Activated naive CD8-positive, alpha-beta T cell treated with anti-CD3 and anti-CD28 coated beads, Interleukin-2, amount 10 ng/mL, durations not matched to agents 7 days and 5 days (primary cell): ENCODE measurements around the gene ADGRB3. TPM values are rescaled to one million over a fixed set of nuclear protein-coding genes. Genes with fewer than 3 reads are reported as not detected.

Experiments
- ATAC-seq: fragments of 150-1000 bp; cut with Tn5 transposase; one replicate; pipeline ENCODE4 v1.10.0; 2021; ENCODE audit warnings: low read depth, moderate library complexity
- POLR2A ChIA-PET: fragments of 350-600 bp; sonication (Branson Sonifier 250); formaldehyde crosslinking; loops from one replicate; lab custom pipeline; 2021; ENCODE audit warnings: antibody characterized with exemption; lab: Charles Lee
- DNase-seq: peaks from one replicate; pipeline ENCODE4 v3.0.0; 2021
- H3K27ac Mint-ChIP-seq: one replicate; pipeline ENCODE4 v1.8.0; 2022; ENCODE audit warnings: mild to moderate bottlenecking, mixed read lengths
- H3K27me3 Mint-ChIP-seq: one replicate; pipeline ENCODE4 v1.8.0; 2022; ENCODE audit warnings: mild to moderate bottlenecking, moderate library complexity, mixed read lengths
- H3K36me3 Mint-ChIP-seq: one replicate; pipeline ENCODE4 v1.8.0; 2021; ENCODE audit warnings: mild to moderate bottlenecking, mixed read lengths
- H3K4me1 Mint-ChIP-seq: one replicate; pipeline ENCODE4 v1.8.0; 2021; ENCODE audit warnings: mixed read lengths
- H3K4me3 Mint-ChIP-seq: one replicate; pipeline ENCODE4 v1.8.0; 2022; ENCODE audit warnings: mild to moderate bottlenecking, moderate library complexity, mixed read lengths
- H3K9me3 Mint-ChIP-seq: one replicate; pipeline ENCODE4 v1.8.0; 2021; ENCODE audit warnings: mixed read lengths
- total RNA-seq, 2 experiments: library from RNA; stranded (reverse); gene quantifications; one replicate each; pipeline ENCODE4 v1.2.3, GENCODE V29; 2021

Gene ADGRB3
- total RNA-seq, 2 experiments from 2014 or later, result not detected

GRCh38 chr6:69061066-69061465 is 426.0 kb downstream of the ADGRB3 start:
- POLR2A ChIA-PET, result no interaction called here

GRCh38 chr6:69063401-69063800 is 428.3 kb downstream of the ADGRB3 start:
- Mint-ChIP-seq H3K27me3 (no peaks in the 10 kb centered on the region), H3K27ac (no peak overlapping the region), H3K4me1 (no peaks in the 10 kb centered on the region), H3K9me3 (no peaks in the 10 kb centered on the region), H3K4me3 (no peak overlapping the region), H3K36me3 (no peaks in the 10 kb centered on the region)
- ATAC-seq (no peak), DNase-seq (no peak)
- POLR2A ChIA-PET, result no interaction called here

More at GRCh38 chr6:69061066-69061465, 426.0 kb downstream of the ADGRB3 start:
- Mint-ChIP-seq H3K27ac (no peak overlapping the region), H3K27me3 (no peaks in the 10 kb centered on the region), H3K4me1 (no peaks in the 10 kb centered on the region), H3K36me3 (no peaks in the 10 kb centered on the region), H3K9me3 (no peaks in the 10 kb centered on the region), H3K4me3 (no peak overlapping the region)
- no peak for DNase-seq
- no peak for ATAC-seq

GRCh38 chr6:69064226-69064625 is 429.1 kb downstream of the ADGRB3 start:
- no peak for DNase-seq
- Mint-ChIP-seq H3K9me3 (no peaks in the 10 kb centered on the region), H3K4me3 (no peak overlapping the region), H3K27me3 (no peaks in the 10 kb centered on the region), H3K36me3 (no peaks in the 10 kb centered on the region), H3K27ac (no peak overlapping the region), H3K4me1 (no peaks in the 10 kb centered on the region)
- POLR2A ChIA-PET, result no interaction called here
- ATAC-seq, result no peak

GRCh38 chr6:69069881-69070280 is 434.8 kb downstream of the ADGRB3 start:
- no peaks in the 10 kb centered on the region for H3K9me3 Mint-ChIP-seq
- H3K27ac Mint-ChIP-seq, result no peak overlapping the region
- H3K4me3 Mint-ChIP-seq, result no peak overlapping the region
- no peaks in the 10 kb centered on the region for H3K36me3 Mint-ChIP-seq
- no peaks in the 10 kb centered on the region for H3K4me1 Mint-ChIP-seq
- DNase-seq, result no peak
- H3K27me3 Mint-ChIP-seq, result no peaks in the 10 kb centered on the region
- POLR2A ChIA-PET, result no interaction called here
- no peak for ATAC-seq

GRCh38 chr6:69072796-69073195 is 437.7 kb downstream of the ADGRB3 start:
- H3K4me1 Mint-ChIP-seq, result no peaks in the 10 kb centered on the region
- no peak for ATAC-seq

GRCh38 chr6:69084746-69085335 is 449.8 kb downstream of the ADGRB3 start:
- ATAC-seq (no peak), DNase-seq (no peak)
- Mint-ChIP-seq H3K36me3 (no peaks in the 10 kb centered on the region), H3K27me3 (no peaks in the 10 kb centered on the region), H3K27ac (no peak overlapping the region), H3K9me3 (no peaks in the 10 kb centered on the region), H3K4me3 (no peak overlapping the region), H3K4me1 (no peaks in the 10 kb centered on the region)
- POLR2A ChIA-PET, result no interaction called here

More at GRCh38 chr6:69072796-69073195, 437.7 kb downstream of the ADGRB3 start:
- Mint-ChIP-seq H3K27ac (no peak overlapping the region), H3K9me3 (no peaks in the 10 kb centered on the region), H3K36me3 (no peaks in the 10 kb centered on the region), H3K27me3 (no peaks in the 10 kb centered on the region), H3K4me3 (no peak overlapping the region)
- POLR2A ChIA-PET, result no interaction called here
- no peak for DNase-seq

GRCh38 chr6:69086689-69087088 is 451.6 kb downstream of the ADGRB3 start:
- POLR2A ChIA-PET, result no interaction called here
- DNase-seq, result no peak
- no peaks in the 10 kb centered on the region for H3K36me3 Mint-ChIP-seq
- H3K27ac Mint-ChIP-seq, result no peak overlapping the region
- H3K27me3 Mint-ChIP-seq, result no peaks in the 10 kb centered on the region
- no peak overlapping the region for H3K4me3 Mint-ChIP-seq
- H3K9me3 Mint-ChIP-seq, result no peaks in the 10 kb centered on the region
- ATAC-seq, result no peak
- no peaks in the 10 kb centered on the region for H3K4me1 Mint-ChIP-seq

- no peak for DNase-seq
- Mint-ChIP-seq H3K4me3 (no peak overlapping the region), H3K27me3 (no peaks in the 10 kb centered on the region), H3K27ac (no peak overlapping the region), H3K4me1 (no peaks in the 10 kb centered on the region), H3K36me3 (no peaks in the 10 kb centered on the region), H3K9me3 (no peaks in the 10 kb centered on the region)
- no peak for ATAC-seq
- POLR2A ChIA-PET, result no interaction called here
Observed at GRCh38 chr6:69089539-69089938, 454.5 kb downstream of the ADGRB3 start.

- H3K27me3 Mint-ChIP-seq, result no peaks in the 10 kb centered on the region
- DNase-seq (no peak), ATAC-seq (no peak)
- H3K9me3 Mint-ChIP-seq, result no peaks in the 10 kb centered on the region
- no peaks in the 10 kb centered on the region for H3K36me3 Mint-ChIP-seq
- no peaks in the 10 kb centered on the region for H3K4me1 Mint-ChIP-seq
- H3K27ac Mint-ChIP-seq, result no peak overlapping the region
- POLR2A ChIA-PET, result no interaction called here
- H3K4me3 Mint-ChIP-seq, result no peak overlapping the region
Observed at GRCh38 chr6:69090132-69090531, 455.1 kb downstream of the ADGRB3 start.

GRCh38 chr6:69096681-69097080 is 461.6 kb downstream of the ADGRB3 start:
- no peak overlapping the region for H3K4me3 Mint-ChIP-seq
- no peaks in the 10 kb centered on the region for H3K4me1 Mint-ChIP-seq
- no peaks in the 10 kb centered on the region for H3K36me3 Mint-ChIP-seq
- H3K9me3 Mint-ChIP-seq, result no peaks in the 10 kb centered on the region
- ATAC-seq (no peak), DNase-seq (no peak)
- H3K27me3 Mint-ChIP-seq, result no peaks in the 10 kb centered on the region
- H3K27ac Mint-ChIP-seq, result no peak overlapping the region
- POLR2A ChIA-PET, result no interaction called here

GRCh38 chr6:69097948-69098347 is 462.9 kb downstream of the ADGRB3 start:
- POLR2A ChIA-PET, result no interaction called here
- Mint-ChIP-seq H3K9me3 (no peaks in the 10 kb centered on the region), H3K27ac (no peak overlapping the region), H3K27me3 (no peaks in the 10 kb centered on the region), H3K4me3 (no peak overlapping the region), H3K4me1 (no peaks in the 10 kb centered on the region), H3K36me3 (no peaks in the 10 kb centered on the region)
- DNase-seq, result no peak
- ATAC-seq, result no peak

GRCh38 chr6:69098910-69099309 is 463.8 kb downstream of the ADGRB3 start:
- Mint-ChIP-seq H3K4me1 (no peaks in the 10 kb centered on the region), H3K9me3 (no peaks in the 10 kb centered on the region), H3K36me3 (no peaks in the 10 kb centered on the region), H3K27me3 (no peaks in the 10 kb centered on the region), H3K27ac (no peak overlapping the region), H3K4me3 (no peak overlapping the region)
- ATAC-seq (no peak), DNase-seq (no peak)
- POLR2A ChIA-PET, result no interaction called here

- no peaks in the 10 kb centered on the region for H3K4me1 Mint-ChIP-seq
- H3K27ac Mint-ChIP-seq, result no peak overlapping the region
- POLR2A ChIA-PET, result no interaction called here
- H3K4me3 Mint-ChIP-seq, result no peak overlapping the region
- ATAC-seq (no peak), DNase-seq (no peak)
- H3K9me3 Mint-ChIP-seq, result peaks cover 2% of the 10 kb centered on the region
- no peaks in the 10 kb centered on the region for H3K27me3 Mint-ChIP-seq
- no peaks in the 10 kb centered on the region for H3K36me3 Mint-ChIP-seq
Observed at GRCh38 chr6:69100772-69101171, 465.7 kb downstream of the ADGRB3 start.

- DNase-seq, result no peak
- Mint-ChIP-seq H3K27ac (no peak overlapping the region), H3K27me3 (no peaks in the 10 kb centered on the region), H3K4me1 (no peaks in the 10 kb centered on the region), H3K9me3 (peaks cover 2% of the 10 kb centered on the region), H3K36me3 (no peaks in the 10 kb centered on the region), H3K4me3 (no peak overlapping the region)
- no peak for ATAC-seq
- POLR2A ChIA-PET, result no interaction called here
Observed at GRCh38 chr6:69102416-69102815, 467.3 kb downstream of the ADGRB3 start.

- DNase-seq (no peak), ATAC-seq (no peak)
- POLR2A ChIA-PET, result no interaction called here
Observed at GRCh38 chr6:69105288-69105687, 470.2 kb downstream of the ADGRB3 start.

More at GRCh38 chr6:69105288-69105687, 470.2 kb downstream of the ADGRB3 start:
- Mint-ChIP-seq H3K9me3 (peaks cover 2% of the 10 kb centered on the region), H3K4me3 (no peak overlapping the region), H3K27ac (no peak overlapping the region), H3K27me3 (no peaks in the 10 kb centered on the region), H3K36me3 (no peaks in the 10 kb centered on the region), H3K4me1 (no peaks in the 10 kb centered on the region)
